ENCODE results near the gene STUM. TPM values are rescaled to one million over a fixed set of nuclear protein-coding genes. Genes with fewer than 3 reads are reported as not detected.

Gene STUM
- total RNA-seq, 1 donor from 2014 or later: 6.4 TPM

DNA sequence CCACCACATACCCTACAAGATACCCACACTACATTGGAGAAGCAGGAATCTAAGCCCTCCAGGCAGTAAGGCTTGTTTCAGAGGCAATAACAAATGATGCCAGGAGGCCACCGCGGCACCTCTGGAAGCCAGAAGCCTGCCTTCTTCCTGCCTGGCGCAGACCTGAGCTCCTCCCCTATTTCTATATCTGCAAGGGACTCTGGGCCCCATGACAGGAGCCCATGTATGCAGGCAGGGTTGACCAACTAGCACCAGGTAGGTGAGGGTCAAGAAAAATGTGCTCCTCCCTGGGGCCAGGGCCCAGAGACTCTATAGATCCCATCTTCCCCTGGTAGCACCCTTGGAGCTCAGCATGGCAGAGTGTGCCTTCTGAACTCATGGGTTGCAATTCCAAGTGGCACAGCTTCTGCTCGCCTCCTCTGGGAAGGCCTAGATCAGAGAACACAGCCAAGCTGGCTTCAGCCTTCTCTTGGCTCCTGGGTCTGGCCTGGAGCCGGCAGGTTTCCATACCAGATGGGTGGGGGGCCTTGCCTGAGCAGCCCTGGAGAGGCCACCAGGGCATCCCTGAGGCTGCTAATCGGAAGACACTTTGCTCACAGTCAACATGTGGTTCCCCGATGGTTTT is 85.1 kb downstream of the STUM start:
- TF ChIP-seq, protein P1, sequence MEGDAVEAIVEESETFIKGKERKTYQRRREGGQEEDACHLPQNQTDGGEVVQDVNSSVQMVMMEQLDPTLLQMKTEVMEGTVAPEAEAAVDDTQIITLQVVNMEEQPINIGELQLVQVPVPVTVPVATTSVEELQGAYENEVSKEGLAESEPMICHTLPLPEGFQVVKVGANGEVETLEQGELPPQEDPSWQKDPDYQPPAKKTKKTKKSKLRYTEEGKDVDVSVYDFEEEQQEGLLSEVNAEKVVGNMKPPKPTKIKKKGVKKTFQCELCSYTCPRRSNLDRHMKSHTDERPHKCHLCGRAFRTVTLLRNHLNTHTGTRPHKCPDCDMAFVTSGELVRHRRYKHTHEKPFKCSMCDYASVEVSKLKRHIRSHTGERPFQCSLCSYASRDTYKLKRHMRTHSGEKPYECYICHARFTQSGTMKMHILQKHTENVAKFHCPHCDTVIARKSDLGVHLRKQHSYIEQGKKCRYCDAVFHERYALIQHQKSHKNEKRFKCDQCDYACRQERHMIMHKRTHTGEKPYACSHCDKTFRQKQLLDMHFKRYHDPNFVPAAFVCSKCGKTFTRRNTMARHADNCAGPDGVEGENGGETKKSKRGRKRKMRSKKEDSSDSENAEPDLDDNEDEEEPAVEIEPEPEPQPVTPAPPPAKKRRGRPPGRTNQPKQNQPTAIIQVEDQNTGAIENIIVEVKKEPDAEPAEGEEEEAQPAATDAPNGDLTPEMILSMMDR (IDR thresholded peaks at IDR 0.05): no peak
- no peak for TF ChIP-seq POLR2AphosphoS5 (IDR thresholded peaks at IDR 0.05; ENCODE audit: insufficient read depth in 1 of 2, low read depth in 1 of 2)
- TF ChIP-seq POLR2A (IDR thresholded peaks at IDR 0.05): no peak
- Histone ChIP-seq H3K4me1 (peaks cover 58% of the 10 kb centered on the region), H3K27me3 (no peaks in the 10 kb centered on the region), H3K9me3 (no peaks in the 10 kb centered on the region), H3K4me3 (no peak overlapping the region), H3K36me3 (peaks cover 0 to 26% of the 10 kb centered on the region in 2 donors), H3K27ac (peak overlapping the region; percentile 60)
- intact Hi-C loops (cut with DNase I): loop anchor here (2.0 to 10.0 kb wide), 2 partner anchors 101 to 195 kb away; partner anchors contain the start of gene ITPKB
- DNase-seq (ENCODE audit: extremely low spot score in 2 of 2): no peak

DNA sequence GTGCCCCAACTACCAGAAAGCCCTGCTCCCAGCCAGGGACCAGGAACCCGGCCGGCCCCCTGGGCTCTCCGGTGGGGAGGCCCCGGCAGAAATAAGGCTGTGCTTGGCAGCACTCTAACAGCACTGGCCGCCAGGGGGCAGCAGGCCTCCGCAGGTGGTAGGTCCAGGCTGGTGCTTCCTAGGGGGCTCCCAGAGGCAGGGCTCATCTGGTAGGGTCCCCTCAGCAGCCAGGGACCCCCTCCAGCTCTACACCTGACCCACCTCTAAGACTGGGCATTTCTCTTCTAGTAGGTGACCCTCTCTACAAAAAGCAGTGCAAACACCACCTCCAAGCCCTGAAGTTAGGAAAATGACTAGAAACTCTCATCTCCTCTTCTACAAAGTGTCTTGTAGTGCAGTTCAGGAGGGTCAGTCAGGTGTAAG is 85.6 kb downstream of the STUM start:
- Histone ChIP-seq H3K27ac (peak overlapping the region; percentile 60), H3K4me1 (peaks cover 58% of the 10 kb centered on the region)
- TF ChIP-seq POLR2AphosphoS5 (IDR thresholded peaks at IDR 0.05; ENCODE audit: insufficient read depth in 1 of 2, low read depth in 1 of 2) (peak in 1 of 2 donors; percentile 60), POLR2A (IDR thresholded peaks at IDR 0.05) (no peak)
- TF ChIP-seq, protein P1 (IDR thresholded peaks at IDR 0.05): peak; percentile 94 to 97 (median 94)

GRCh38 chr1:226634611-226635246 is 86.2 kb downstream of the STUM start:
- Histone ChIP-seq H3K9me3 (no peaks in the 10 kb centered on the region), H3K27me3 (no peaks in the 10 kb centered on the region), H3K4me1 (peaks cover 58% of the 10 kb centered on the region), H3K36me3 (peaks cover 0 to 37% of the 10 kb centered on the region in 2 donors), H3K27ac (peak overlapping the region; percentile 60), H3K4me3 (no peak overlapping the region)
- no peak for DNase-seq (ENCODE audit: extremely low spot score in 2 of 2)
- no peak for TF ChIP-seq POLR2A (IDR thresholded peaks at IDR 0.05)
- TF ChIP-seq, protein P1 (IDR thresholded peaks at IDR 0.05): no peak
- TF ChIP-seq POLR2AphosphoS5 (IDR thresholded peaks at IDR 0.05; ENCODE audit: insufficient read depth in 1 of 2, low read depth in 1 of 2): no peak
- intact Hi-C loops (cut with DNase I): loop anchor here (2.0 to 10.0 kb wide), 2 partner anchors 100 to 194 kb away; partner anchors contain the start of gene ITPKB

More for the DNA sequence above, 85.6 kb downstream of the STUM start:
- H3K9me3 ChIP-seq: no peaks in the 10 kb centered on the region
- no peak overlapping the region for H3K4me3 ChIP-seq
- no peaks in the 10 kb centered on the region for H3K27me3 ChIP-seq
- DNase-seq (ENCODE audit: extremely low spot score in 2 of 2): no peak
- intact Hi-C loops (cut with DNase I): loop anchor here (2.0 to 10.0 kb wide), 2 partner anchors 101 to 195 kb away; partner anchors contain the start of gene ITPKB
- peaks cover 0 to 31% of the 10 kb centered on the region in 2 donors for H3K36me3 ChIP-seq

- Histone ChIP-seq H3K4me3 (no peak overlapping the region), H3K9me3 (no peaks in the 10 kb centered on the region), H3K36me3 (peaks cover 0 to 44% of the 10 kb centered on the region in 2 donors), H3K27ac (peak overlapping the region; percentile 60), H3K4me1 (peaks cover 58% of the 10 kb centered on the region), H3K27me3 (no peaks in the 10 kb centered on the region)
- TF ChIP-seq POLR2A (IDR thresholded peaks at IDR 0.05) (no peak), POLR2AphosphoS5 (IDR thresholded peaks at IDR 0.05; ENCODE audit: insufficient read depth in 1 of 2, low read depth in 1 of 2) (no peak)
- TF ChIP-seq, protein P1 (IDR thresholded peaks at IDR 0.05): no peak
- no peak for DNase-seq (ENCODE audit: extremely low spot score in 2 of 2)
- intact Hi-C loops (cut with DNase I): loop anchor here (2.0 to 10.0 kb wide), 2 partner anchors 99 to 193 kb away; partner anchors contain the start of gene ITPKB
Observed at GRCh38 chr1:226635456-226635941, 86.9 kb downstream of the STUM start.
